Amygdala (tissue), 56 donors: ENCODE measurements around the gene TRMT11.
"Not testable (repeated sequence)": the region's sequence is repeated elsewhere in the genome, so short reads cannot be mapped to it uniquely, and the experiment has no call there.

ENCODE experiments used
- DNase-seq, 56 donors: peaks; one replicate each; lab custom pipeline; 2025; lab: John Stamatoyannopoulos, UW

TRMT11 gene

DNA sequence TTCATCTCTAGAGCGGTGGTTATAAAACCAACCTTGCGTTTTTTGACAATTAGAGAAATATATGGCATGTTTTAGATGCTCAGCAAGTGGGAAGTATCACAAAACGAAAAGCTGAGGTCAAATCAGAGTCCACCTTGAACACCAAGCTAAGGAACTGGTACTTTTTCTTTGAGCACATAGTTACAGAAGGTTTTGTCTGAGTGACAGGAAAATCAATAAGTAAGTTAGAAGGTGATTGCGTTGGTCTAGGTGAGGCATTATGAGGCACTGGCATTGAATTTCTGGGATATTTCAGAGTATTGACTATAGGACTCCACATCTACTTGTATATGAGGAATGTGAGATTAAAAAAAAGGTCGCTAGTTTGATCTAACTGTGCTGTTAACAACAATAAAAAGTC, 30.4 kb upstream of the TRMT11 start:
- DNase-seq: no peak

DNA sequence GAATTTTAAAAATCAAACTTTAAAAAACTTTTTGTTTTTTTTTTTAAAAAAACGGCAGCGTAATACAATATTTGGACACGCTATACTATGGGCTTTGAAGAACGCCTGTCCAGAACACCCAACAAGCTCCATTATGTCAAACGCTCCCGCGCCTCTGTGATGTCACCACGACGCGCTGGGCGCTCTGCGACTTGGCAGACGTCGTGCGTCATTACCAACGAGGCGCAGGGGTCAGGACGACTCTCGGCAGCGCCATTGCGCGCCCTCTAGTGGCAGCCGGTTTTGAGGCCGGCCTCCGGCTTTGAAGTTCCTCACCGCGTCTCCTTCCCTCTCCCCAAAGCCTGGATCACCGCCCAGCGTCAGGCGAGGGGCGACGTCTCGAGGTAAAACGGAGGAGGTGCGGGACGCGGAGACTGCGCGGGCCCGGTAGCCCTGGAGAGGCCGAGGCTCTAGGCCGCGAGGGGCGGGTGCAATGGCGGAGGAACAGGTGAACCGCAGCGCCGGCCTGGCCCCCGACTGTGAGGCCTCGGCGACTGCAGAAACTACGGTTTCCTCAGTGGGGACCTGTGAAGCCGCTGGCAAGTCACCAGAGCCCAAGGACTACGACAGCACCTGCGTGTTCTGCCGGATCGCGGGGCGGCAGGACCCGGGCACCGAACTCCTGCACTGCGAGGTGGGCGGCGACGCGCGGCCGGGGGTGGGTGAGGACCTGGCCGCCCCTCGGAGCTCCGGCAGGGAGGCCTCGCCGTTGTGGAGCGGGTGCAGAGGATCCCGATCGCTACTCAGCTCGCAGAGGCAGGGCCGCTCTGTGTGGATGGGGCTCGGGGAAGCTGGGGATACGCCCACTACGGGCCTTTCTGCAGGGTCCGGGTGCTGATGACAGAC, 29.6 kb upstream of the TRMT11 start, which contains the start of gene HINT3:
Gene HINT3 (plus strand): TSS at position 265 of the 885 bp plus-strand sequence. CDS start 208 bp downstream, at position 473.
- peak; percentile 68 to 99 (median 92) for DNase-seq

DNA sequence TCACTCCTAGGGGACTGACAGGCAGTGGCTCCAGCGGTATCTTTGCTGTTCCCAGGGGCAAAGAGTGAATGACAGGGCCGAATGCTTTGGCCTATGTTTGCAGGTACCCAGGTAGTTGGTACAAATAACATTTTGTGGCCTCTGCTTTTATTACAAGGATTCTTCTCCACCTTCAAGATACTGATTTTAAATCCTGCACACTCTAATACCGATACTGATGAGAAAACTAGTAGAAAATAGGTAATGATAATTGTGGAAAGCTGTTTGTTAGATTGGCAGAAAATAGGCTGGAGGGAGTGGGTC, 29.0 kb upstream of the TRMT11 start:
- DNase-seq: no peak

DNA sequence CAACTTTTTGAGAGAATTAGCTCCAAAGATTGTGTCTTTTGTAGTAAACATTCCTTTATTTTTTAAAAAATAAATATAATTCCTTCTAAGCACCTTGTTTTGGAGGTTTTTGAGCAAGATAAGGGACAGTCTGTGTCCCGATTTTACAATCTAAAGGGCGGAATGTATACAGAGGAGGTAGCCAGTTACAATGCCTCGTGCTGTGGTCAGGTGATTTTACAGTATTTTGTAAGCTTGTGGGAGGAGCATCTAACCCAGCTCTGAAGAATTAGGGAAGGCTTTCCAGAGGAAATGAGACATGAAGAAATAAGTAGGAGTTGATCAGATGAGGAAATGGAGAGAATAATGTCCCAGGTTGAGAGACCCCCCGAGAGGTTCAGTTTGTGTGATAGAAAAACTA, 28.5 kb upstream of the TRMT11 start:
- DNase-seq: peak in 18 of 56 donors; percentile 7 to 43 (median 20)

DNA sequence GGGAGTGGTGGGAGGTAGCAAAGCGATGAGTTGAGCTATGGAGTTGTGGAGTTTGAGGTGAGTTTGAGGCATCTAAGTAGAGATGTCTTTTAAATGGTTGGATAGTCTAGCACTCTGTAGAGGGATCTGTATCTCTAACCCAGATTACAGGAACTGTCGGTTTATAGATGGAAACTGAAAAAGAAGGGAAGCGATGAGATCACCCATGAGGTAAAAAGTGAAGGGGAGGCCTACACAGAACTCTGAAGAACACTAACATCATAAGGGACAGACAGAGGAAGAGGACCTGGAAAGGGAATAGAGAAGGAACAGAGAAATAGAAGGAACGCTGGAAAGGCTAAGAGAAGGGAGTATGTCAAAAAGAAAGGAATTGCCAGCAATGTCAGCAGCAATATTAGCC, 27.3 kb upstream of the TRMT11 start:
- DNase-seq: no peak

DNA sequence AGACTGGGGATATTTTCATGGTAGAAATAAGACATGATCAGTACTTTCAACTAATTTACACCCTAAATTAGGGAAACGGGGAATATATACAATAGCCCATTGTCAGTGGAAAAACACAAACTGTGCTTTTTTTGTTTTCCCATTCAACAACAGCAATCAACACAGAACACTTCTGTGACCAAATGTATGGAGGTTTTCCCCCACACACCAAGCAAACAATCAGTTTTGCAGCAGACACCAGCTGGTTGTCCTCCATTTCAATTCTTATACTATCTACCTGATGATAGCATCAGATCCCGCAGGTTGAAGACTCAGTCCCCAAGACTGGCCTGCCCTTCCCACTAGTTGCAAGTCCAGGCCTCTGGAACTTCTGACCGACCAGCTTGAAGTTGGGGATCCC, 25.2 kb upstream of the TRMT11 start:
- DNase-seq: peak in 11 of 56 donors; percentile 8 to 47 (median 16)

DNA sequence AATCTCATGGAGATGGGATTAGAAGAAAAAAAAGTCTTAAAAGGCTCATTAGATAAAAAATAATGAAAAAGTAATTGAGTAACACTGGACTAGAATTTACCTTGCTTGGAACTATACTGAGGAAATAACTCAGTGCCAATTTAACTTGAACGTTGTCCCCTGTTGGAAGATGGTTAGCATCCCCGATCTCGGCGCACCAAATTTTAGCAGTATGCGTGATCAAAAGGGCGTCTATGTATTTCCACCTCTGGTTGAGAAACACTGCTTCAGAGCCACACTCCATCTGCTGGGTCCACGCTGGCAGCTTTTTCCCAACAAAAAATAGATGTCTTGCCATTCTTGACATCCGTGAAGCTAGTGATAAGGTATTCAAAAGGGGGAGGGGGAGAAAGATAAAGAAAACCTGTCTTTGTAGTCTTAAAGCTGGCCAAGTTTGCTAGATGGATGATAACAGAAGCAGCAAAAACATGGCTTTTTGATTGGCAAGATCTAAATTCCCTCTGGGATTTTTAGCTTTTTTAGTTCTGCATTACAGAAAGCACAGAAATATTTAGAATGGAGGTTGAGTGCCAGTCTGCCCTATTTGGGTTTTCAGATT, 23.3 kb upstream of the TRMT11 start:
- no peak for DNase-seq

DNA sequence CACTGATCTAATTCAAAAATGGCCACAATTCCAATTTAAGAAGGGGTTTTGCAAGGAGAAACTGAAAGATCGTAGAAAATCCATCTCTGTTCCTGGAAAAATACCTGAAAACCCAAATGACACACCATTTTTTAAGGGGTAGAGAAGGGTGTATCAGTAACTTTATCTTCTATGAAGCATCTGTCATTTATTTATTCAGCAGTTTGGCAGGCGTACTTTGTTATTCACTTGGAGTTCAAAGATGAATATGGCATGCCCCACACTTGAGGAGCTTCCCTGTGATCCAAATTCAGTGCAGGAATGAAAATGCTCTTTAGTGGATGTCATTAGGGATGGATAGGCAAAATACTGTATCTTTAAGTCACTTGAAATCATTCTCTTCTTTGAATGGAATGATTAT, 22.5 kb upstream of the TRMT11 start:
- no peak for DNase-seq

DNA sequence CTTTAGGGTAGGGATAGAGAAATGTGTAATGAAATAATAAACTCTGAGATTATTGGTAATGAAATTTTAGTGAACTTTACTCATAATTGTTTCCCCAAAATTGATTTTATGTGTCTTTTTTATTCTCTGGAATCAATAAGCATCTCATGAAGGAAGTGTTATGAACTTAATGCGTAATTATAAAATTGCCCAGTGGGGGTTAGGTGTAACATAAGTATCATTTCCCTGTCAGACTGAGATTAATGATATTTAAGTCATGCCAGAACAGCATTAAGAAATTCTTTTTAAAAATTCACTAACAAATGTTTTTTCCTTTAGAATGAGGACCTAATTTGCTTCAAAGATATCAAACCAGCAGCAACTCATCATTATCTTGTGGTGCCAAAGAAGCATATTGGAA, 19.8 kb upstream of the TRMT11 start:
- DNase-seq: no peak

DNA sequence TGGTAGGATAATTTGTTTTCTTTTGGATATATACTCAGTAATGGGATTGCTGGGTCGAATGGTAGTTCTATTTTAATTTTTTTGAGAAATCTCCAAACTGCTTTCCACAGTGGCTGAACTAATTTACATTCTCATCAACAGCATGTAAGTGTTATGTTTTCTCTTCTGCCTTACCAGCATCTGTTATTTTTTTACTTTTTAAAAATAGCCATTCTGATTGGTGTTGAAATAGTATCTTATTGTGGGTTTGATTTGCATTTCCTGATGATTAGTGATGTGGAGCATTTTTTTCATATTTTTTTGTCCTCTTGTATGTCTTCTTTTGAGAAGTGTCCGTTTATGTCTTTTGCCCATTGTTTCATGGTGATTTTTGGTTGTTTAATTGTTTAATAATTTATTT, 17.8 kb upstream of the TRMT11 start:
- no peak for DNase-seq

DNA sequence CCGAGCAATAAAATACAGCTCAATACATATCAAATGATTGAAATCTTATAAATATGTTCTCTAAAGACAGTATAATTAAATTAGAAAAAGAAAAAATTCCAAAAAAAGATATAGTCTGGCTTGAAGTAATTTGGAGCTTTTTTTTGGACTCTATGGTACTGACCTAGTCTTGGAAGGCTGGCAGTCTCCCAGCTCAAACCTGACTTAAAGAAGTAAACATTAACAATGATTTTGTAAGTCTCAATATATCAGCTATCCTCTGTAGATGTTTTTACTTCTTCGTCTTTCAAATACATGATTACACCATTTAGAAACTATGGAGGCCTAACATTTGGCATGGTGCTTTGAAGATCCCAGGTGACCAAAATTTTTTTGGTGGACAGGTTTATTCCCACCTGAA, 15.6 kb upstream of the TRMT11 start:
- DNase-seq: no peak

DNA sequence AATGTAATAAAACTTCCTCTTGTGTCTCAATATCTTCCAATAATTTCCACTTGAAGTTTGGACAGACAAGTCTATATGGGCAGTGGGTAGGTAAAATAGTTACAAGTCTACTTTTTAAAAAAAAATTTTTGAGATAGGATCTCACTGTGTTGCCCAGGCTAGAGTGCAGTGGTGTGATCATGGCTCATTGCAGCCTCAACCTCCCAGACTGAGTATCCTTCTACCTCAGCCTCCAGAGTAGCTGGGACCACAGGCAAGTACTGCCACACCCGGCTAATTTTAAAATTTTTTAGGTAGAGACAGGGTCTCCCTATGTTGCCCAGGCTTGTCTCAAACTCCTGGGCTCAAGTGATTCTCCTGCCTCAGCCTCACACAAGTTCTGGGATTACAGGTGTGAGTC, 13.9 kb upstream of the TRMT11 start:
- DNase-seq: not testable (repeated sequence)

DNA sequence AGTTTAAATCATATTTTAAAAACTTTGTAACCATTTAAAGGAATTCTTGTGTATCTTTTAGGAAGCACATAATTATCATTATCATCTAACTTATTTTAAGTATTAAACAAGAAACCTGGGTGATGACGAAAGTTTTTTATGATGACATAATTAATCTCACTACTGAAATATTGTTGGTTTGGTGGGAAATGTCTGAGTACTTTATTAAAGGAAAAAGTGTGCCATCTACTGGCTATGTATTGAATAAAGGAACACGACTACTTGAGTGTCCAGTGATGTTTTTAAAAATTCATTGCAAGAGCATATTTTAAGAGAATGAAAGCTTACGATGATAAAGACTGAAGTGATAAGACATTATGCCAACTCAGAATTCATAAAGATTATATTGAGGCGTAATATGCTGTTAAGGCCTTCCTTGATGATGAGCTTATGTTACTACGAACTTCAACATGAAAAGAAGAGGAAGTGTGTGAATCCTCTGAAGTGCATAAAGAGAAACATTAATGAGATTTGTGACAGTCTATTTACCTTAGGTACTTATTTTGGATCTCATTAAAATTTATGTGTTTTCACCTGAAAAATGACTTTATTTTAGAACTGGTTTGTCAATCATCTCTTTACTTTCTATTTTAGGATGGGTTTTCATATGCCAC, 12.0 kb upstream of the TRMT11 start:
- DNase-seq: peak in 1 of 56 donors; percentile 35

DNA sequence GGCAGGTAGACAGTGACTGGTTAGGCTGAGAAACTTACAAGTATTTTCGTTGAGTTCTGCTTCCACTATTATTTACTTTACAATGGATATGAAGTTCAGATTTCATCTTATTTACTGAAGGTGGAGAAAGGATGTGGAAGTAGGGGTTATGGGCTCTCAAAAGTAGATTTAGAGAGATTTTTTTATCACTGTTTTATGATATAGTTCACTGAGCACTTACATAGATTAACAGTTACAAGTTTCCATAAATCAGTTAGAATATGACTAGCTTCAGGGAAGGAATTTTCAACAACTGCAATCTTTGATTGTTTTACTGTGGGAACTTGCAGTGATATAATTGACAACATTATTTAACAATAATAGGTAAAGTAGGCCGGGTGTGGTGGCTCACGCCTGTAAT, 7.2 kb upstream of the TRMT11 start:
- no peak for DNase-seq

DNA sequence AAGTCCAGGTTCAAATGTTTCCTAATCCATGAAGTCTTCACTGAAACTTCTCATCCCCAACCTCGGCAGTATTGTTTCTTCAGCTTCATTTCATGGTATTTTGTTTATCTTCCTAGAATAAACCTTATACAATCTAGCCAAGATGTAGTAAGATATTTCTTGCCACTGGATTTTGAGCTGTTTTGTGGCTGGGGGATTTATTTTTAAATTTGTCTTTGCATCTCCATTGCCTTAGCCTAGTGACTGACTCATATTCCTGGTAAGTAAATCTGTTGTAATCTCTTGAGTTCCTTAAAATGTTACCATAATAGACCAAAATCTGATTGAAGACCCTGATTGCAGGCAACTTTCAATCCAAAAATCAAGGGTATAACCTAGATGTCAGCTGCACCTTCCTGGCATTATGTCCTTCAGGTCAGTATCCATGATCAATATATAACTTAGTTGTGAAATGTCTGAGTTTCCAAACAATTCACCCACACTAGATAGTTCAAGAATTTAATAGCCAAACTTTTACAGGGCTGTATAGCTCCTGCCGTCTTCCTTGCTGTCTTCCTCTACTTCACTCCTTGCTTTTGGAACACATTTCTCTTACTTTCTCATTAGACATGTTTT, 4.7 kb upstream of the TRMT11 start:
- DNase-seq: no peak

DNA sequence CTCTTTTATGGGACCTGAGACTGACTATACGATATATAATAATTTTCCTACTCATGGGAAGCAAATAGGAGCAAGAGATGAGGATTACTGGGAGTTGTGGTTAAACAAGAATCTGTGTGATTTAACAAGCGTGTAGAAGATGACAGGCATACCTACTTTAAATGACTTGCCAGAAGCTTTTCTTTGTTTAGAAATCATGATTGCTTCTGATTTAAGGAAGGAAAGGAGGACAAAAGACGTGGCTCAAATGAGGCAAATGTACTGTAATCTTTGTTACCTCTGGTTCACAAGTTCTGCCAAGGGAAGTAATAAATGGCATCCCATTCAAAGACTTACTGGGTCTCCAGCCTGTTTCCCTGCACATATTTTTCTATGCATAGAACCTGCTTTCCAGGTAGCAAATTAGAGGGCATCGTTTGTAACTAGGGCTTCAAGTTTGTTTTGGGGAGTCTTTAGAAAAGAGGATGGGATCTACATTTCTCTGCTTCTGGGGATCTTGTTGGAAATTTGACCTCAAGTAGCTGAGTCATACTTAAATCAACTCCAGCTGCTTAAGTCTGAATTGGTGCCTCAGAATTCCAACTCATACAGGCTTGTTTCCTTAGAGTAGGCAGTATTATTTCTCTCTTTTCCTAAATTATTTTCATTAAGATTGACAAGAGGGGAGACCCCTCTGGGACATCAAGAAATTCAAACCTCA, 2.9 kb upstream of the TRMT11 start:
- no peak for DNase-seq

DNA sequence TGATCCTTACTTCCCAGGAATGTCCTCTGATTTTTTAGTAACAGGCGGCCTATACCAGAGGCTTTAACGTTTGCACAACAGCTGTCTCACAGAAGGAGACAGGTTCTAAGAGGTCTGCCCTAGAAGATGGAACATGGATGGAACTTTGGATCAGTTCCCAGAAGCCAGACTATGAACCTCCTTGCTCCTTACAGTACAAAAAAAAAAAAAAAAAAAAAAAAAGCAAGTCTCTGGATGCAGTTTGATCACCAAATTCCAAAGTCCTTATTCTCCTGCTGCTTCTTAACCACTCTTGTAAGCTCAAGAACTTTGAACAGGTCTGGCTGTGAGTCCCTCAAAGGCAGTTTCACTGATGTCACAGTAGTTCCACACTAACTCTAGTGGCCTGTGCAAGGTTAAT, 2.0 kb upstream of the TRMT11 start:
- no peak for DNase-seq

DNA sequence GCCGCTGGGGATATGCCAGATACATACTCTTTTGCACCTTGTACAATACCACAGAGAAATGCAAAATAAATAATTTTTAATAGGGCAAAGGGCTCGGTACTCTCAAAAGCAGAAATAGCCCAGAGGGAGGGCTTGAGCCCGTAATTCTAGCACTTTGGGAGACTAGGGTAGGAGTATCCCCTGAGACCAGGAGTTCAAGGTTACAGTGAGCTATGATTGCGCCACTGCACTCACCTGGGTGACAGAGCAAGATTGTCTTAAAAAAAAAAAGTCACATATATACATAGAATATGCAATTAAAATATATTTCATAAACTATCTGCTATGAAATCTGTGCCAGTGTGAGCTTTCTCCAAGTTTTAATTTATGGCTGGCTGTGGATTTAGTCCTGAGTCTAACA, 818 bp upstream of the TRMT11 start:
- DNase-seq: no peak

DNA sequence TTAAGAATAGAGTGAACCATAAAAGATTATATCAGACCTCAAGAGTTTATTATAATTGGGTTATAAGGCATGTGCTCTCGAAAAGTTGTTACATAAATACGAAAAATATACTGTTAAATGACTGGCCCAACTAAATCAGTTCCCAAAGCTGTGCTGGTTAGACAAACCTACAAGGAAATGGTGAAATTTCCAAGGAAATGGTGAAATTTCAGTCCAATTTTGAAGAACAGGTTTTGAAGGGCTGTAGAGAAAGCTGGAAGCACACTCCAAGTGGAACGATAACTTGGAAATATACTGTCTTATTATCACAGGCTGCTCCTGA, 400 bp upstream of the TRMT11 start:
- no peak for DNase-seq

DNA sequence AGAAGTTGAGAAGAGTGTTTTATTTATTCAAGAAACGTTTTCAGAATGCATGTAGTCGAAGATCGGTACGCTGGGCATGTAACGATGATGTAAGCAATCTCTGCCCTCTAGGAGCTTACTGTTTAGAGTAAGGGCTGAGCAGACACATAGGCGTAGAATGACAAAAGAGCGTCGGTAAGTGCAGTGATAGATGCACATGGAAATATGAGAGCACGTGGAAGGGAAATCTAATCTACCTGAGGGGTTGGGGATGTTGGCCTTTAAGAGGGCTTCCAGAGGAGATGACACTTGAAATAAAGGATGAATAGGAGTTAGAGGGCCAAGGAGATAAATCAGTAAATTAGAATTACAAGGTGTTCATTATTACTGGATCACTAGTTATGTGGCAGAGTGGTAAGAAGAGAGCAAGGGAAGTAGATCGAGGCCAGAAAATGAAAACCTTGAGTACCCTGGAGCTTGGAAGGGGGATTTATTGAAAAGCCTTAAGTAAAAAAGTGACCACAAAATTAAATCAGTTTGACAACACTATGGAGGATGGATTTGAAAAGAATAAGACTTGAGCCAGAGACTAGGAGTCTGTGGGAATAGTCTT, 782 bp downstream of the TRMT11 start:
- no peak for DNase-seq

DNA sequence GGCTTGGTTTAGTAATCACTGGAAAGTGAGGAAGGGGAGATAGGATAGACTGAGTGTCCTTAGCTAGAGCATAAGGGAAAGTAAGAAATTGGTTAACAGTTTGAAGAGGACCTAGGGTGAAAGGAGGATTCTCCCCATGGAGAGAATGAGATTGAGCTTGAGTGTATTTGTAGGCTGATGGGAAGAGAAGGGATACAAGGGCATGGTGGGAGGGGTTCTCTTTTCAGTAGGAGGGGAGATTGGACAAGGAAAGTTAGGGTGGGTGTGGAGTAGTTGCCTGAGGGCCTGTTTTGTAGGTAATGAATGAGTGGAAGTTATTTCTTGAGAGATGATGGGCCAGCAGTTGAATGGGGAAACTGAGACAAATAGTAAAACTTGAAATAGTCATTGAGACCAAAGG, 1.9 kb downstream of the TRMT11 start:
- DNase-seq: no peak
